Measurements from ENCODE around the gene MRPL22.
"Not testable (repeated sequence)": the region's sequence is repeated elsewhere in the genome, so short reads cannot be mapped to it uniquely, and the experiment has no call there.

Gene MRPL22

GRCh38 chr5:154999865-155000264 lies 59.0 kb downstream of the MRPL22 start:
- DNase-seq: no peak

GRCh38 chr5:155001523-155001922 lies 60.6 kb downstream of the MRPL22 start:
- DNase-seq: no peak

- not testable (repeated sequence) for DNase-seq
These were observed 61.8 kb downstream of the MRPL22 start for GRCh38 chr5:155002722-155003121.

- peak in 1 of 2 donors; percentile 3 for DNase-seq
These were observed 63.4 kb downstream of the MRPL22 start for GRCh38 chr5:155004138-155004744.

GRCh38 chr5:155006265-155006664 lies 65.4 kb downstream of the MRPL22 start:
- DNase-seq: not testable (repeated sequence)

- no peak for DNase-seq
These were observed 67.8 kb downstream of the MRPL22 start for GRCh38 chr5:155008669-155009068.

- DNase-seq: no peak
These were observed 70.0 kb downstream of the MRPL22 start for GRCh38 chr5:155010881-155011280.

- DNase-seq: no peak
These were observed 72.7 kb downstream of the MRPL22 start, which contains the start of gene KIF4B for GRCh38 chr5:155013526-155013925. Gene KIF4B, plus strand, starts transcription at chr5:155013755. Its CDS starts 105 bp downstream, at chr5:155013860.

- DNase-seq: no peak
These were observed 74.4 kb downstream of the MRPL22 start for GRCh38 chr5:155015239-155015638.

GRCh38 chr5:155017610-155018009 lies 76.7 kb downstream of the MRPL22 start:
- DNase-seq: no peak

Measured in CD4-positive, alpha-beta T cell treated with Interleukin-4 for 1 hour (primary cell).